Naive thymus-derived CD8-positive, alpha-beta T cell (primary cell): ENCODE measurements around the gene RUVBL2. TPM values are rescaled to one million over a fixed set of nuclear protein-coding genes. Genes with fewer than 3 reads are reported as not detected.
"Not testable (repeated sequence)": the region's sequence is repeated elsewhere in the genome, so short reads cannot be mapped to it uniquely, and the experiment has no call there.

Experiments used
- ATAC-seq, 2 donors: fragments of 150-1000 bp; cut with Tn5 transposase in 1 of 2; sonication (Bioruptor Pico), chemical (Tn5 transposase) in 1 of 2; 1 replicate in 1 of 2; 2 replicates in 1 of 2; pipeline ENCODE4 v1.10.0; 2021; ENCODE audit warnings: mild to moderate bottlenecking in 2 of 2, moderate library complexity in 2 of 2
- POLR2A ChIA-PET: fragments of 350-600 bp; sonication (Branson Sonifier 250); formaldehyde crosslinking; loops from one replicate; lab custom pipeline; 2021; ENCODE audit warnings: antibody characterized with exemption; lab: Charles Lee
- DNase-seq, 10 donors: peaks; one replicate each; pipeline versions ENCODE4 v3.0.0 to v3.0.0-alpha.2; 2020 to 2022
- H3K27ac Mint-ChIP-seq, 10 donors: one replicate each; pipeline ENCODE4 v1.8.0; 2020 to 2022; ENCODE audit warnings: mild to moderate bottlenecking in 10 of 10, mixed read lengths in 10 of 10, moderate library complexity in 4 of 10, inconsistent platforms in 1 of 10
- H3K27me3 Mint-ChIP-seq, 5 donors: one replicate each; pipeline ENCODE4 v1.8.0; 2021 to 2022; ENCODE audit warnings: mixed read lengths in 5 of 5
- H3K36me3 Mint-ChIP-seq, 3 donors: one replicate each; pipeline ENCODE4 v1.8.0; 2020 to 2022; ENCODE audit warnings: mixed read lengths in 3 of 3, mild to moderate bottlenecking in 2 of 3, inconsistent platforms in 1 of 3
- H3K4me1 Mint-ChIP-seq, 4 donors: one replicate each; pipeline ENCODE4 v1.8.0; 2021 to 2022; ENCODE audit warnings: mixed read lengths in 4 of 4
- H3K4me3 Mint-ChIP-seq, 10 donors: one replicate each; pipeline ENCODE4 v1.8.0; 2020 to 2022; ENCODE audit warnings: mild to moderate bottlenecking in 10 of 10, mixed read lengths in 10 of 10, moderate library complexity in 6 of 10, inconsistent platforms in 1 of 10
- H3K9me3 Mint-ChIP-seq, 9 donors: one replicate each; pipeline ENCODE4 v1.8.0; 2020 to 2022; ENCODE audit warnings: mixed read lengths in 9 of 9, mild to moderate bottlenecking in 3 of 9, inconsistent platforms in 1 of 9, moderate library complexity in 1 of 9
- polyA plus RNA-seq, 3 donors: library from polyadenylated mRNA; unstranded; fragments of 300-500 nt; fragmentation: Illumina TruSeq; gene quantifications; one replicate each; pipeline ENCODE4 v1.2.3, GENCODE V29; 2021
- total RNA-seq, 8 experiments: library from RNA in 2 of 8; stranded (reverse) in 2 of 8; gene quantifications; one replicate each; pipeline ENCODE4 v1.2.3 and lab custom pipeline; 2021 to 2026

Gene RUVBL2
- total and polyA plus RNA-seq, 5 experiments from 2014 or later, result 30.4 to 66.1 (median 47.5) TPM

GRCh38 chr19:49042666-49043065, 49.0 kb downstream of the RUVBL2 start:
- H3K27ac Mint-ChIP-seq, H3K9me3 Mint-ChIP-seq, H3K36me3 Mint-ChIP-seq, ATAC-seq, DNase-seq, H3K4me1 Mint-ChIP-seq, H3K4me3 Mint-ChIP-seq, H3K27me3 Mint-ChIP-seq, POLR2A ChIA-PET: not testable (repeated sequence)

- ATAC-seq, DNase-seq, H3K4me1 Mint-ChIP-seq, H3K9me3 Mint-ChIP-seq, H3K27me3 Mint-ChIP-seq, H3K27ac Mint-ChIP-seq, POLR2A ChIA-PET, H3K4me3 Mint-ChIP-seq, H3K36me3 Mint-ChIP-seq: not testable (repeated sequence)
These were observed 49.9 kb downstream of the RUVBL2 start, which contains the start of gene CGB5 for GRCh38 chr19:49043548-49043947. Gene CGB5 (plus strand): TSS chr19:49043848. CDS start chr19:49044210, 362 bp downstream.

GRCh38 chr19:49049011-49049410, 55.3 kb downstream of the RUVBL2 start, which contains the start of gene CGB8:
Gene CGB8 (minus strand): TSS chr19:49049111. CDS start chr19:49048739, 372 bp downstream.
- H3K36me3 Mint-ChIP-seq, ATAC-seq, POLR2A ChIA-PET, H3K9me3 Mint-ChIP-seq, DNase-seq, H3K4me1 Mint-ChIP-seq, H3K27me3 Mint-ChIP-seq: not testable (repeated sequence)
- peak within 1 kb of the TSS in 1 of 10 donors; percentile 33 for H3K27ac Mint-ChIP-seq
- peak within 1 kb of the TSS in 1 of 10 donors; percentile 51 for H3K4me3 Mint-ChIP-seq

GRCh38 chr19:49049834-49050233, 56.1 kb downstream of the RUVBL2 start:
- H3K4me1 Mint-ChIP-seq, H3K36me3 Mint-ChIP-seq, H3K9me3 Mint-ChIP-seq, H3K27ac Mint-ChIP-seq, POLR2A ChIA-PET, H3K27me3 Mint-ChIP-seq, H3K4me3 Mint-ChIP-seq, ATAC-seq, DNase-seq: not testable (repeated sequence)

- H3K9me3 Mint-ChIP-seq, H3K4me3 Mint-ChIP-seq, H3K27ac Mint-ChIP-seq, ATAC-seq, H3K36me3 Mint-ChIP-seq, H3K4me1 Mint-ChIP-seq, POLR2A ChIA-PET, H3K27me3 Mint-ChIP-seq, DNase-seq: not testable (repeated sequence)
These were observed 56.8 kb downstream of the RUVBL2 start for GRCh38 chr19:49050376-49051033.

- peaks cover 14 to 37% (median 26%) of the 10 kb centered on the region in 5 donors for H3K27me3 Mint-ChIP-seq
- POLR2A ChIA-PET, result interaction anchor here (0.7 to 1.0 kb wide), 2 partner anchors 63 to 75 kb away, joined by 3 read pairs; partner anchors contain the start of gene GYS1
These were observed 62.6 kb downstream of the RUVBL2 start for GRCh38 chr19:49056101-49056901.

GRCh38 chr19:49056902-49057596, 63.4 kb downstream of the RUVBL2 start:
- peak in 2 of 10 donors; percentile 3 to 15 for DNase-seq
- POLR2A ChIA-PET, result interaction anchor here (0.6 to 1.1 kb wide), 3 partner anchors 57 to 65 kb away, joined by 3 read pairs; partner anchors contain the start of genes GYS1 and LIN7B
- H3K27ac Mint-ChIP-seq, result peak overlapping the region in 3 of 10 donors; percentile 13 to 81 (median 28)
- not testable (repeated sequence) for H3K36me3 Mint-ChIP-seq, H3K9me3 Mint-ChIP-seq
- peak; percentile 6 to 28 for ATAC-seq
- peaks cover 9 to 27% (median 18%) of the 10 kb centered on the region in 4 donors for H3K4me1 Mint-ChIP-seq
- peaks cover 14 to 40% (median 26%) of the 10 kb centered on the region in 5 donors for H3K27me3 Mint-ChIP-seq
- peak overlapping the region; percentile 78 to 95 (median 90) for H3K4me3 Mint-ChIP-seq

More at GRCh38 chr19:49056101-49056901, 62.6 kb downstream of the RUVBL2 start:
- peak overlapping the region; percentile 78 to 95 (median 90) for H3K4me3 Mint-ChIP-seq
- H3K4me1 Mint-ChIP-seq, result peaks cover 9 to 27% (median 18%) of the 10 kb centered on the region in 4 donors
- ATAC-seq, result peak; percentile 77 to 78
- DNase-seq, result peak; percentile 16 to 72 (median 49)
- no peaks in the 10 kb centered on the region for H3K9me3 Mint-ChIP-seq
- H3K27ac Mint-ChIP-seq, result peak overlapping the region in 1 of 10 donors; percentile 11
- H3K36me3 Mint-ChIP-seq, result no peaks in the 10 kb centered on the region

GRCh38 chr19:49057636-49058234, 64.0 kb downstream of the RUVBL2 start, which contains the start of gene CGB7:
Gene CGB7 (minus strand): TSS chr19:49057749. CDS start chr19:49055375, 2,374 bp downstream.
- H3K4me3 Mint-ChIP-seq, result peak within 1 kb of the TSS; percentile 78 to 95 (median 90)
- no peaks in the 10 kb centered on the region for H3K36me3 Mint-ChIP-seq
- ATAC-seq (peak; percentile 38 to 51), DNase-seq (peak in 5 of 10 donors; percentile 16 to 51 (median 32))
- H3K9me3 Mint-ChIP-seq, result no peaks in the 10 kb centered on the region
- POLR2A ChIA-PET, result interaction anchor here (0.6 to 1.1 kb wide), 3 partner anchors 56 to 428 kb away, joined by 3 to 5 read pairs (median 3); partner anchors contain the start of gene LIN7B
- H3K27me3 Mint-ChIP-seq, result peaks cover 14 to 40% (median 26%) of the 10 kb centered on the region in 5 donors
- H3K27ac Mint-ChIP-seq, result peak within 1 kb of the TSS in 5 of 10 donors; percentile 13 to 81 (median 38)
- H3K4me1 Mint-ChIP-seq, result peaks cover 9 to 27% (median 18%) of the 10 kb centered on the region in 4 donors

- no peak for ATAC-seq
- peak in 1 of 10 donors; percentile 13 for DNase-seq
- H3K27ac Mint-ChIP-seq, result no peak overlapping the region
- H3K4me1 Mint-ChIP-seq, result peaks cover 9 to 27% (median 18%) of the 10 kb centered on the region in 4 donors
- H3K27me3 Mint-ChIP-seq, result peaks cover 14 to 46% (median 29%) of the 10 kb centered on the region in 5 donors
- H3K36me3 Mint-ChIP-seq, result no peaks in the 10 kb centered on the region
- no peaks in the 10 kb centered on the region for H3K9me3 Mint-ChIP-seq
- POLR2A ChIA-PET, result interaction anchor here (0.5 to 1.1 kb wide), 2 partner anchors 56 to 619 kb away, joined by 3 read pairs; partner anchors contain the start of genes LIN7B and PRMT1
- peak overlapping the region in 7 of 10 donors; percentile 10 to 95 (median 84) for H3K4me3 Mint-ChIP-seq
These were observed 64.9 kb downstream of the RUVBL2 start for GRCh38 chr19:49058562-49058961.

GRCh38 chr19:49059053-49059452, 65.4 kb downstream of the RUVBL2 start:
- peaks cover 9 to 27% (median 18%) of the 10 kb centered on the region in 4 donors for H3K4me1 Mint-ChIP-seq
- POLR2A ChIA-PET, result interaction anchor here (0.5 kb wide), 1 partner anchor 618 kb away, joined by 3 read pairs; the partner anchor contains the start of gene PRMT1
- H3K4me3 Mint-ChIP-seq, result peak overlapping the region in 5 of 10 donors; percentile 10 to 75 (median 50)
- no peaks in the 10 kb centered on the region for H3K36me3 Mint-ChIP-seq
- no peak overlapping the region for H3K27ac Mint-ChIP-seq
- H3K9me3 Mint-ChIP-seq, result no peaks in the 10 kb centered on the region
- ATAC-seq (no peak), DNase-seq (no peak)
- H3K27me3 Mint-ChIP-seq, result peaks cover 14 to 51% (median 30%) of the 10 kb centered on the region in 5 donors

GRCh38 chr19:49061000-49061399, 67.3 kb downstream of the RUVBL2 start:
- peaks cover 9 to 26% (median 20%) of the 10 kb centered on the region in 4 donors for H3K4me1 Mint-ChIP-seq
- H3K9me3 Mint-ChIP-seq, result no peaks in the 10 kb centered on the region
- H3K4me3 Mint-ChIP-seq, result no peak overlapping the region
- H3K27ac Mint-ChIP-seq, result no peak overlapping the region
- no peak for ATAC-seq
- POLR2A ChIA-PET, result no interaction called here
- DNase-seq, result no peak
- H3K36me3 Mint-ChIP-seq, result no peaks in the 10 kb centered on the region
- peaks cover 18 to 64% (median 37%) of the 10 kb centered on the region in 5 donors for H3K27me3 Mint-ChIP-seq
